ENCODE results near the gene EPB41L5.
A peak's percentile ranks its signal among the peaks of the same experiment; 100 is the strongest.
"Not testable (repeated sequence)": the region's sequence is repeated elsewhere in the genome, so short reads cannot be mapped to it uniquely, and the experiment has no call there.

The EPB41L5 gene

GRCh38 chr2:120012771-120013596, at the start of gene EPB41L5:
Gene EPB41L5 (plus strand): TSS chr2:120013077. CDS start chr2:120019085, 6,008 bp downstream.
- DNase-seq, result peak; percentile 93

- no peak for DNase-seq
These were observed 31.0 kb upstream of the EPB41L5 start for GRCh38 chr2:119981896-119982295.

GRCh38 chr2:119982506-119982905, 30.4 kb upstream of the EPB41L5 start:
- DNase-seq, result no peak

- no peak for DNase-seq
These were observed 29.8 kb upstream of the EPB41L5 start for GRCh38 chr2:119983108-119983507.

- DNase-seq, result no peak
These were observed 16.7 kb upstream of the EPB41L5 start for GRCh38 chr2:119996148-119996547.

GRCh38 chr2:119996896-119997891, 15.7 kb upstream of the EPB41L5 start:
- DNase-seq, result not testable (repeated sequence)

GRCh38 chr2:120001471-120001870, 11.4 kb upstream of the EPB41L5 start:
- no peak for DNase-seq

- no peak for DNase-seq
These were observed 8.6 kb upstream of the EPB41L5 start for GRCh38 chr2:120004254-120004653.

GRCh38 chr2:120005834-120006521, 6.9 kb upstream of the EPB41L5 start:
- DNase-seq, result no peak

GRCh38 chr2:120007851-120008250, 5.0 kb upstream of the EPB41L5 start:
- no peak for DNase-seq

GRCh38 chr2:120012363-120012762, 514 bp upstream of the EPB41L5 start:
- no peak for DNase-seq

GRCh38 chr2:120013597-120014223, 833 bp downstream of the EPB41L5 start:
- no peak for DNase-seq

GRCh38 chr2:120014226-120014980, 1.5 kb downstream of the EPB41L5 start:
- DNase-seq, result no peak

- DNase-seq, result no peak
These were observed 3.9 kb downstream of the EPB41L5 start for GRCh38 chr2:120016800-120017199.

- no peak for DNase-seq
These were observed 4.3 kb downstream of the EPB41L5 start for GRCh38 chr2:120017201-120017600.

GRCh38 chr2:120018549-120018948, 5.7 kb downstream of the EPB41L5 start:
- no peak for DNase-seq

GRCh38 chr2:120020554-120020953, 7.7 kb downstream of the EPB41L5 start:
- no peak for DNase-seq

- DNase-seq, result not testable (repeated sequence)
These were observed 9.6 kb downstream of the EPB41L5 start for GRCh38 chr2:120022505-120022904.

GRCh38 chr2:120026890-120027289, 14.0 kb downstream of the EPB41L5 start:
- DNase-seq, result no peak

GRCh38 chr2:120028795-120029194, 15.9 kb downstream of the EPB41L5 start:
- no peak for DNase-seq

Data from EL (cell line).